K562 (cell line): Measurements from ENCODE around the gene SLC49A3. TPM values are rescaled to one million over a fixed set of nuclear protein-coding genes. Genes with fewer than 3 reads are reported as not detected.

ENCODE experiments used
- FOXA1 ChIP-seq: fragments of 450-650 bp; IDR thresholded peaks from 2 replicates; pipeline ENCODE4 v1.6.1; 2016; ENCODE audit warnings: mild to moderate bottlenecking, borderline replicate concordance
- GABPB2 ChIP-seq: fragments of 250-450 bp; sonication (Bioruptor Pico); conservative IDR thresholded peaks from 2 replicates; pipeline ENCODE4 v1.5.1; 2021; ENCODE audit warnings: mild to moderate bottlenecking
- IRF2 ChIP-seq: sonication (generic); formaldehyde crosslinking; IDR thresholded peaks from 2 replicates; pipeline ENCODE4 v1.8.1; 2022; ENCODE audit warnings: mild to moderate bottlenecking, missing genetic modification reagents
- MAFF ChIP-seq: IDR thresholded peaks from 2 replicates; pipeline ENCODE4 v1.6.1; 2012; ENCODE audit warnings: low read length, improper control_type of control experiment
- MEF2A ChIP-seq: IDR thresholded peaks from 2 replicates; pipeline ENCODE4 v1.6.1; 2011; ENCODE audit warnings: low read depth, mild to moderate bottlenecking, low read length, moderate library complexity; ENCODE audit not compliant: control insufficient read depth
- POLR2AphosphoS5 ChIP-seq: IDR thresholded peaks from 2 replicates; pipeline ENCODE4 v1.6.1; 2011; ENCODE audit warnings: mild to moderate bottlenecking, low read depth, low read length, moderate library complexity; ENCODE audit not compliant: control insufficient read depth, insufficient read depth
- POLR3G ChIP-seq: IDR thresholded peaks from 2 replicates; pipeline ENCODE4 v1.6.1; 2011; ENCODE audit not compliant: insufficient read length, insufficient replicate concordance; ENCODE audit errors: extremely low read depth
- RB1 ChIP-seq: fragments of 450-650 bp; IDR thresholded peaks from 2 replicates; pipeline ENCODE4 v1.6.1; 2017; ENCODE audit warnings: low read depth, mild to moderate bottlenecking
- TGIF2 ChIP-seq: sonication (generic); formaldehyde crosslinking; IDR thresholded peaks from 2 replicates; pipeline ENCODE4 v1.8.1; 2022; ENCODE audit warnings: mild to moderate bottlenecking, missing genetic modification reagents, moderate library complexity
- YY1 ChIP-seq, 3 experiments: IDR thresholded peaks; 2 replicates each; pipeline ENCODE4 v1.6.1; 2011; ENCODE audit warnings: low read length in 2 of 3, mild to moderate bottlenecking in 2 of 3, moderate library complexity in 2 of 3, borderline replicate concordance in 1 of 3, control low read depth in 1 of 3, low read depth in 1 of 3; ENCODE audit not compliant: insufficient read depth in 3 of 3, insufficient replicate concordance in 2 of 3, control insufficient read depth in 1 of 3, insufficient read length in 1 of 3; ENCODE audit errors: extremely low read depth in 1 of 3
- ZNF583 ChIP-seq: fragments of 250-450 bp; sonication (Bioruptor Pico); IDR thresholded peaks from 2 replicates; pipeline ENCODE4 v1.4.0; 2020
- ZNF584 ChIP-seq: fragments of 200-800 bp; sonication (Bioruptor generic); IDR thresholded peaks from 2 replicates; pipeline ENCODE4 v1.6.1; 2016; ENCODE audit warnings: low read depth, mild to moderate bottlenecking, missing genetic modification characterization, missing compliant biosample characterization
- ZNF696 ChIP-seq: fragments of 250-450 bp; sonication (Bioruptor Pico); conservative IDR thresholded peaks from 2 replicates; pipeline ENCODE4 v1.4.0; 2020; ENCODE audit warnings: mild to moderate bottlenecking, moderate library complexity
- polyA plus RNA-seq, 8 experiments: library from polyadenylated mRNA; depleted of rRNA in 4 of 8; stranded (reverse) in 5 of 8; unstranded in 3 of 8; fragments of >200 nt; fragmentation: Nextera tagmentation in 2 of 8; fragmentation: Illumina TruSeq in 1 of 8; extraction: Ambion mirVana in 2 of 8; extraction: Trizol in 1 of 8; gene quantifications; 2 replicates each; pipeline versions ENCODE4 v1.2.1 to v1.2.3, GENCODE V29; 2011 to 2014; ENCODE audit warnings: inconsistent platforms in 1 of 8, missing spikeins in 1 of 8
- total RNA-seq, 7 experiments: library from RNA; depleted of rRNA in 6 of 7; stranded (reverse); fragments of >200 nt in 6 of 7; fragmentation: Illumina TruSeq in 2 of 7; extraction: Trizol in 2 of 7; gene quantifications; 2 replicates each; pipeline versions ENCODE4 v1.2.1 to v1.2.3, GENCODE V29; 2011 to 2021; ENCODE audit warnings: low replicate concordance in 1 of 7
- TF ChIP-seq, protein P1 (sequence below): fragments of 250-450 bp; sonication (Bioruptor Pico); IDR thresholded peaks from 2 replicates; pipeline ENCODE4 v1.4.0; 2020; ENCODE audit warnings: borderline replicate concordance
- TF ChIP-seq, protein P2 (sequence below): fragments of 450-650 bp; IDR thresholded peaks from 2 replicates; pipeline ENCODE4 v1.6.1; 2016; ENCODE audit warnings: low read depth
- TF ChIP-seq, protein P3 (sequence below): IDR thresholded peaks from 3 replicates; pipeline ENCODE4 v1.6.1; 2011; ENCODE audit warnings: borderline replicate concordance, mild to moderate bottlenecking; ENCODE audit not compliant: insufficient read length, insufficient read depth

SLC49A3 gene
- total and polyA plus RNA-seq, 9 of the 15 experiments (the other 6 are each of a cell fraction or from before 2014, with no cell fraction given), result 0.24 to 0.41 TPM; not detected in 7

DNA sequence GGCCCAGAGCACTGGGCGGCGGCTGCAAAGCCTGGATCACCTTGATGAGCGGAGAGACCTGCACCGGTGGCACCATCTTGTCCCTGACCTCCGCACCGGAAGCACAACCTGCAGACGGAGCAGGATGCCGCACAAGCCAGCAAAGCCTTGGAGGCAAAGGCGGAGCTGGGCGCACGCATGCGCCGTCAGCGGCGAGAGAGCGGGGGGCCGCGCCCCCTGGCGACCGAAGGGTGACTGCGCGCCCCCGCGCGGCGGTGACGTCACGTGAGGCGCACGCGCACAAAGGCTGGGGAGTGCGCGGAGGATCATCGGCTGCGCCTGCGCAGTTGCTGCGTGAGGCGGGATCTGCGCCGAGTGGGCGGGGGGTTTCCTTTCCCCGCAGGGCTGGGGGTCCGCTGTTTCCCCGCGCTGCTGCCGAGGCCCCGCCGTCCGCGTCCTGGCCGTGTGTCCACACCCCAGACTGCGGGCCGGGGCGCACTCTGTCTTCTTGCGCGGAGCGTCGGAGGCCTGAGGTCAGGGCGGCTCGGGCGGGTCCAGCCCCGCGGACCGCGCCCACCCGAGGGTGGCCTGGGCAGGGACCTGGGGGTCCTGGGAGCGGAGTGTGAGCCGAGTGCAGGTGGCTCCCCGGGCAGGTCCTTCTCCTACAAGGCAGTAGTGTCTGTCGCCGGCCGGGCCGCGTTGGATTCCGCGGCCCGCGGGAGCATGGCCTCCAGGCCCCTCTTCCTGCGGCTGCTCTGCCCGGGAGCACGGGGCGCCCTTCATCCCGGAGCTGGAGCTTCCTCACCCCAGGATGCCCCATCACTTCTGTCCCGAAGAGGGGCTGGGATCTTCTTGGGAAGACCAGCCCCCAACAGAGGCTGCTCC lies 14.5 kb downstream of the SLC49A3 start, which contains the start of the genes ATP5ME and MYL5 (continued):
- TF ChIP-seq, protein P1, sequence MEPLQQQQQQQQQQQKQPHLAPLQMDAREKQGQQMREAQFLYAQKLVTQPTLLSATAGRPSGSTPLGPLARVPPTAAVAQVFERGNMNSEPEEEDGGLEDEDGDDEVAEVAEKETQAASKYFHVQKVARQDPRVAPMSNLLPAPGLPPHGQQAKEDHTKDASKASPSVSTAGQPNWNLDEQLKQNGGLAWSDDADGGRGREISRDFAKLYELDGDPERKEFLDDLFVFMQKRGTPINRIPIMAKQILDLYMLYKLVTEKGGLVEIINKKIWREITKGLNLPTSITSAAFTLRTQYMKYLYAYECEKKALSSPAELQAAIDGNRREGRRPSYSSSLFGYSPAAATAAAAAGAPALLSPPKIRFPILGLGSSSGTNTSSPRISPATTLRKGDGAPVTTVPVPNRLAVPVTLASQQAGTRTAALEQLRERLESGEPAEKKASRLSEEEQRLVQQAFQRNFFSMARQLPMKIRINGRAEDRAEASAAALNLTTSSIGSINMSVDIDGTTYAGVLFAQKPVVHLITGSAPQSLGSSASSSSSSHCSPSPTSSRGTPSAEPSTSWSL (CRISPR knock-in tag), result no peak
- TF ChIP-seq ZNF583 (CRISPR knock-in tag) (no peak), GABPB2 (CRISPR knock-in tag) (no peak), IRF2 (CRISPR knock-in tag) (no peak), MEF2A (no peak), POLR3G (no peak), ZNF584 (CRISPR knock-in tag) (no peak), POLR2AphosphoS5 (peak; percentile 85), RB1 (peak; percentile 98), ZNF696 (no peak), YY1 (IDR thresholded peaks at IDR 0.05; ENCODE audit: borderline replicate concordance in 1 of 3, control insufficient read depth in 1 of 3, extremely low read depth in 1 of 3, insufficient read depth in 3 of 3, insufficient read length in 1 of 3, insufficient replicate concordance in 2 of 3, low read depth in 1 of 3, low read length in 2 of 3) (peak; percentile 73 to 94 (median 90)), FOXA1 (no peak), TGIF2 (no peak), MAFF (no peak)
- TF ChIP-seq, protein P2, sequence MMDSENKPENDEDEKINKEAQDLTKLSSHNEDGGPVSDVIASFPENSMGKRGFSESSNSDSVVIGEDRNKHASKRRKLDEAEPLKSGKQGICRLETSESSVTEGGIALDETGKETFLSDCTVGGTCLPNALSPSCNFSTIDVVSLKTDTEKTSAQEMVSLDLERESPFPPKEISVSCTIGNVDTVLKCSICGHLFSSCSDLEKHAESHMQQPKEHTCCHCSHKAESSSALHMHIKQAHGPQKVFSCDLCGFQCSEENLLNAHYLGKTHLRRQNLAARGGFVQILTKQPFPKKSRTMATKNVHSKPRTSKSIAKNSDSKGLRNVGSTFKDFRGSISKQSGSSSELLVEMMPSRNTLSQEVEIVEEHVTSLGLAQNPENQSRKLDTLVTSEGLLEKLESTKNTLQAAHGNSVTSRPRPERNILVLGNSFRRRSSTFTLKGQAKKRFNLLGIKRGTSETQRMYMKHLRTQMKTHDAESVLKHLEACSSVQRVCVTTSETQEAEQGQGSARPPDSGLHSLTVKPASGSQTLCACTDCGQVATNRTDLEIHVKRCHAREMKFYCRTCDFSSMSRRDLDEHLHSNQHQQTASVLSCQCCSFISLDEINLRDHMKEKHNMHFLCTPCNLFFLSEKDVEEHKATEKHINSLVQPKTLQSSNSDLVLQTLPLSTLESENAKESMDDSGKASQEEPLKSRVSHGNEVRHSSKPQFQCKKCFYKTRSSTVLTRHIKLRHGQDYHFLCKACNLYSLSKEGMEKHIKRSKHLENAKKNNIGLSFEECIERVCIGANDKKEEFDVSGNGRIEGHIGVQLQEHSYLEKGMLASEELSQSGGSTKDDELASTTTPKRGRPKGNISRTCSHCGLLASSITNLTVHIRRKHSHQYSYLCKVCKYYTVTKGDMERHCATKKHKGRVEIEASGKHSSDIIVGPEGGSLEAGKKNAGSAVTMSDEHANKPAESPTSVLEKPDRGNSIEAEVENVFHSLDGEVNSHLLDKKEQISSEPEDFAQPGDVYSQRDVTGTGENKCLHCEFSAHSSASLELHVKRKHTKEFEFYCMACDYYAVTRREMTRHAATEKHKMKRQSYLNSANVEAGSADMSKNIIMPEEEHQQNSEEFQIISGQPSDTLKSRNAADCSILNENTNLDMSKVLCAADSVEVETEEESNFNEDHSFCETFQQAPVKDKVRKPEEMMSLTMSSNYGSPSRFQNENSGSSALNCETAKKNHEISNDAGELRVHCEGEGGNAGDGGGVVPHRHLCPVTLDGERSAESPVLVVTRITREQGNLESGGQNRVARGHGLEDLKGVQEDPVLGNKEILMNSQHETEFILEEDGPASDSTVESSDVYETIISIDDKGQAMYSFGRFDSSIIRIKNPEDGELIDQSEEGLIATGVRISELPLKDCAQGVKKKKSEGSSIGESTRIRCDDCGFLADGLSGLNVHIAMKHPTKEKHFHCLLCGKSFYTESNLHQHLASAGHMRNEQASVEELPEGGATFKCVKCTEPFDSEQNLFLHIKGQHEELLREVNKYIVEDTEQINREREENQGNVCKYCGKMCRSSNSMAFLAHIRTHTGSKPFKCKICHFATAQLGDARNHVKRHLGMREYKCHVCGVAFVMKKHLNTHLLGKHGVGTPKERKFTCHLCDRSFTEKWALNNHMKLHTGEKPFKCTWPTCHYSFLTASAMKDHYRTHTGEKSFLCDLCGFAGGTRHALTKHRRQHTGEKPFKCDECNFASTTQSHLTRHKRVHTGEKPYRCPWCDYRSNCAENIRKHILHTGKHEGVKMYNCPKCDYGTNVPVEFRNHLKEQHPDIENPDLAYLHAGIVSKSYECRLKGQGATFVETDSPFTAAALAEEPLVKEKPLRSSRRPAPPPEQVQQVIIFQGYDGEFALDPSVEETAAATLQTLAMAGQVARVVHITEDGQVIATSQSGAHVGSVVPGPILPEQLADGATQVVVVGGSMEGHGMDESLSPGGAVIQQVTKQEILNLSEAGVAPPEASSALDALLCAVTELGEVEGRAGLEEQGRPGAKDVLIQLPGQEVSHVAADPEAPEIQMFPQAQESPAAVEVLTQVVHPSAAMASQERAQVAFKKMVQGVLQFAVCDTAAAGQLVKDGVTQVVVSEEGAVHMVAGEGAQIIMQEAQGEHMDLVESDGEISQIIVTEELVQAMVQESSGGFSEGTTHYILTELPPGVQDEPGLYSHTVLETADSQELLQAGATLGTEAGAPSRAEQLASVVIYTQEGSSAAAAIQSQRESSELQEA, result no peak
- TF ChIP-seq, protein P3, sequence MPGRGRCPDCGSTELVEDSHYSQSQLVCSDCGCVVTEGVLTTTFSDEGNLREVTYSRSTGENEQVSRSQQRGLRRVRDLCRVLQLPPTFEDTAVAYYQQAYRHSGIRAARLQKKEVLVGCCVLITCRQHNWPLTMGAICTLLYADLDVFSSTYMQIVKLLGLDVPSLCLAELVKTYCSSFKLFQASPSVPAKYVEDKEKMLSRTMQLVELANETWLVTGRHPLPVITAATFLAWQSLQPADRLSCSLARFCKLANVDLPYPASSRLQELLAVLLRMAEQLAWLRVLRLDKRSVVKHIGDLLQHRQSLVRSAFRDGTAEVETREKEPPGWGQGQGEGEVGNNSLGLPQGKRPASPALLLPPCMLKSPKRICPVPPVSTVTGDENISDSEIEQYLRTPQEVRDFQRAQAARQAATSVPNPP, result no peak
